Neural progenitor cell (in vitro differentiated cells): ENCODE data around the gene WDR12. TPM values are rescaled to one million over a fixed set of nuclear protein-coding genes. Genes with fewer than 3 reads are reported as not detected.
A peak's percentile ranks its signal among the peaks of the same experiment; 100 is the strongest.

Experiments
- DNase-seq: peaks from one replicate; pipeline ENCODE4 v3.0.0-alpha.2; 2016; ENCODE audit warnings: low spot score
- H2AFZ ChIP-seq: fragments of 200-600 bp; sonication (generic); replicated peaks from 2 replicates; pipeline ENCODE4 v1.6.1; 2016; ENCODE audit warnings: antibody characterized with exemption
- H3F3A ChIP-seq: fragments of 200-600 bp; sonication (generic); 2 replicates; pipeline ENCODE4 v1.6.1; 2016; ENCODE audit warnings: antibody characterized with exemption, low read depth
- H3K27ac ChIP-seq: fragments of 200-600 bp; sonication (generic); 2 replicates; pipeline ENCODE4 v1.5.1; 2016; ENCODE audit warnings: mild to moderate bottlenecking
- H3K27me3 ChIP-seq: fragments of 200-600 bp; sonication (generic); 2 replicates; pipeline ENCODE4 v1.6.1; 2016; ENCODE audit warnings: mild to moderate bottlenecking, moderate library complexity
- H3K36me3 ChIP-seq: fragments of 200-600 bp; sonication (generic); 2 replicates; pipeline ENCODE4 v1.5.1; 2016
- H3K4me1 ChIP-seq: fragments of 200-600 bp; sonication (generic); 2 replicates; pipeline ENCODE4 v1.6.1; 2016; ENCODE audit warnings: mixed run types
- H3K4me2 ChIP-seq: fragments of 200-600 bp; sonication (generic); 2 replicates; pipeline ENCODE4 v1.6.1; 2016
- H3K4me3 ChIP-seq: fragments of 200-600 bp; sonication (generic); 2 replicates; pipeline ENCODE4 v1.5.1; 2016
- H3K79me2 ChIP-seq: fragments of 200-600 bp; sonication (generic); 2 replicates; pipeline ENCODE4 v1.6.1; 2016; ENCODE audit warnings: low read depth
- H3K9ac ChIP-seq: fragments of 200-600 bp; sonication (generic); 2 replicates; pipeline ENCODE4 v1.6.1; 2016
- H3K9me3 ChIP-seq: fragments of 200-600 bp; sonication (generic); 2 replicates; pipeline ENCODE4 v1.5.1; 2016; ENCODE audit warnings: low read depth
- H4K20me1 ChIP-seq: fragments of 200-600 bp; sonication (generic); 2 replicates; pipeline ENCODE4 v1.6.1; 2016; ENCODE audit warnings: low read depth
- H3K27ac Mint-ChIP-seq: 3 replicates; pipeline ENCODE4 v1.8.0; 2021; ENCODE audit warnings: mixed read lengths
- H3K27me3 Mint-ChIP-seq: 2 replicates; pipeline ENCODE4 v1.8.0; 2022; ENCODE audit warnings: low read depth, mild to moderate bottlenecking, inconsistent platforms, moderate library complexity, mixed read lengths; ENCODE audit not compliant: insufficient read depth
- H3K36me3 Mint-ChIP-seq: 3 replicates; pipeline ENCODE4 v1.8.0; 2021; ENCODE audit warnings: mixed read lengths
- H3K4me1 Mint-ChIP-seq: 3 replicates; pipeline ENCODE4 v1.8.0; 2021; ENCODE audit warnings: mixed read lengths
- H3K4me3 Mint-ChIP-seq: 3 replicates; pipeline ENCODE4 v1.8.0; 2021; ENCODE audit warnings: mild to moderate bottlenecking, moderate library complexity, mixed read lengths
- H3K9me3 Mint-ChIP-seq: 3 replicates; pipeline ENCODE4 v1.8.0; 2020; ENCODE audit warnings: mixed read lengths
- EZH2 ChIP-seq: fragments of 200-600 bp; sonication (generic); IDR thresholded peaks from 2 replicates; pipeline ENCODE4 v1.6.1; 2017; ENCODE audit warnings: antibody characterized with exemption, mild to moderate bottlenecking, moderate library complexity
- EZH2phosphoT487 ChIP-seq: fragments of 200-600 bp; sonication (generic); IDR thresholded peaks from 2 replicates; pipeline ENCODE4 v1.6.1; 2017; ENCODE audit warnings: antibody characterized with exemption
- total RNA-seq: library from RNA; depleted of rRNA; stranded (reverse); fragments of >200 nt; gene quantifications from 2 replicates; pipeline ENCODE4 v1.2.3, GENCODE V29; 2015; ENCODE audit warnings: low replicate concordance
- TF ChIP-seq, protein P1 (sequence below): fragments of 200-600 bp; sonication (generic); IDR thresholded peaks from 2 replicates; pipeline ENCODE4 v1.5.1; 2017; ENCODE audit warnings: antibody characterized with exemption, mild to moderate bottlenecking

The WDR12 gene
- total RNA-seq, 1 donor from 2014 or later: 58.6 TPM

DNA sequence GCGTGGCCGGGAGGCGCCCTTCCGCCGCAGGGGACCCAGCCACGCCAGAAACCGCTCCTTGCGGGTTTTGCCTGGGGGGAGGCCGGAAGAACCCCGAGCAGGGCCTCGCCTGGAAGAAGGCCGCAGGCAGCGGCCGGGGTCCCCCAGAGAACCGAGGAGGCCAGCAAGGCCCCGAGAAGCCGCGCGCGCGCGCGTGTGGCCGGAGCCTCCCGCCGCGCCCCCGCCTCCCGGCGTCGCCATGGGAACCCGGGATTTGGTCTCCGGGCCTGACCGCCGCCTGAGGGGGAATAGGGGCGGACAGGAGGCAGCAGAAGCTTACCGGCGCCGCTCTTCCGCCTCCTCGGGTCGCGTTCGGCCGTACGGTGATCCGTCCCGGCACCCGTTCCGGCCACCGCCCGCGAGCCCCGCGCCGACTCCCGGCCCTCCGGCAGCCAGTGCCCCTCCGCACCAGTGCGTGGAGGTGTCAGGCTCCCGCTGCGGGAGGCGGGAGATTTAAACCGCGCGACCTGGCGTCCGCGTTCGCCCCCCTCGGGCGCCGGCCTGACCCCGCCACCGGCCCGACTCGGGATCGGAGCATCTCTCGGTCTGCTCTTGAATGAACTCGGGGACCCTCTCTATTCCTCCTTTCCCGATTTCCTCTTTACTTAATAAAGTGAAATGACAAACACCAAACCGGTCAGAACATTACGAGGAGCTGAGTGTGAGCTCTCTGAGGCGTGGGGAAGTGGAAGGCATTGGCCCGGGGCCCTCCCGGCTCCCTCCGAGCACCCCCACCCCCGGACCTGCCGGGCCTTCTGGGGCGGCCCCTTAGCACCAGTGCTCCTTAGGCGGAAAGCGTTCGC is 40.0 kb downstream of the WDR12 start, which contains the start of gene ICA1L:
Gene ICA1L, minus strand, starts transcription at position 467 of the 842 bp plus-strand sequence. CDS start 42,757 bp downstream, outside the sequence.
- Mint-ChIP-seq H3K4me1 (peaks cover 11% of the 10 kb centered on the region), H3K27ac (peak within 1 kb of the TSS; percentile 91), H3K36me3 (no peaks in the 10 kb centered on the region), H3K27me3 (peaks cover 6% of the 10 kb centered on the region), H3K4me3 (peak within 1 kb of the TSS; percentile 96), H3K9me3 (no peaks in the 10 kb centered on the region)
- Histone ChIP-seq H4K20me1 (no peaks in the 10 kb centered on the region), H3K9ac (no peak within 1 kb of the TSS), H3F3A (peaks cover 40% of the 10 kb centered on the region), H3K79me2 (no peaks in the 10 kb centered on the region), H3K9me3 (no peaks in the 10 kb centered on the region), H3K4me3 (peak within 1 kb of the TSS; percentile 78), H3K36me3 (no peaks in the 10 kb centered on the region), H3K27ac (no peak within 1 kb of the TSS), H2AFZ (peak within 1 kb of the TSS; percentile 97), H3K27me3 (peaks cover 10% of the 10 kb centered on the region), H3K4me1 (no peaks in the 10 kb centered on the region), H3K4me2 (peak within 1 kb of the TSS; percentile 84)
- TF ChIP-seq EZH2 (no peak), EZH2phosphoT487 (no peak)
- TF ChIP-seq, protein P1, sequence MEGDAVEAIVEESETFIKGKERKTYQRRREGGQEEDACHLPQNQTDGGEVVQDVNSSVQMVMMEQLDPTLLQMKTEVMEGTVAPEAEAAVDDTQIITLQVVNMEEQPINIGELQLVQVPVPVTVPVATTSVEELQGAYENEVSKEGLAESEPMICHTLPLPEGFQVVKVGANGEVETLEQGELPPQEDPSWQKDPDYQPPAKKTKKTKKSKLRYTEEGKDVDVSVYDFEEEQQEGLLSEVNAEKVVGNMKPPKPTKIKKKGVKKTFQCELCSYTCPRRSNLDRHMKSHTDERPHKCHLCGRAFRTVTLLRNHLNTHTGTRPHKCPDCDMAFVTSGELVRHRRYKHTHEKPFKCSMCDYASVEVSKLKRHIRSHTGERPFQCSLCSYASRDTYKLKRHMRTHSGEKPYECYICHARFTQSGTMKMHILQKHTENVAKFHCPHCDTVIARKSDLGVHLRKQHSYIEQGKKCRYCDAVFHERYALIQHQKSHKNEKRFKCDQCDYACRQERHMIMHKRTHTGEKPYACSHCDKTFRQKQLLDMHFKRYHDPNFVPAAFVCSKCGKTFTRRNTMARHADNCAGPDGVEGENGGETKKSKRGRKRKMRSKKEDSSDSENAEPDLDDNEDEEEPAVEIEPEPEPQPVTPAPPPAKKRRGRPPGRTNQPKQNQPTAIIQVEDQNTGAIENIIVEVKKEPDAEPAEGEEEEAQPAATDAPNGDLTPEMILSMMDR: no peak
- DNase-seq: peak; percentile 95

- H3K36me3 ChIP-seq: no peaks in the 10 kb centered on the region
- H3K9me3 ChIP-seq: no peaks in the 10 kb centered on the region
- peaks cover 40% of the 10 kb centered on the region for H3F3A ChIP-seq
- H3K4me3 Mint-ChIP-seq: peak overlapping the region; percentile 96
- no peak overlapping the region for H3K9ac ChIP-seq
- TF ChIP-seq EZH2phosphoT487 (no peak), EZH2 (no peak)
- TF ChIP-seq, protein P1: peak; percentile 60
- no peaks in the 10 kb centered on the region for H3K36me3 Mint-ChIP-seq
- H3K79me2 ChIP-seq: no peaks in the 10 kb centered on the region
- peak overlapping the region; percentile 84 for H3K4me2 ChIP-seq
- H3K27ac ChIP-seq: no peak overlapping the region
- no peaks in the 10 kb centered on the region for H3K9me3 Mint-ChIP-seq
- peaks cover 11% of the 10 kb centered on the region for H3K4me1 Mint-ChIP-seq
- peak overlapping the region; percentile 91 for H3K27ac Mint-ChIP-seq
- peaks cover 6% of the 10 kb centered on the region for H3K27me3 Mint-ChIP-seq
- peak overlapping the region; percentile 78 for H3K4me3 ChIP-seq
- DNase-seq: peak; percentile 61
- H3K4me1 ChIP-seq: no peaks in the 10 kb centered on the region
- H4K20me1 ChIP-seq: no peaks in the 10 kb centered on the region
- H3K27me3 ChIP-seq: peaks cover 10% of the 10 kb centered on the region
- peak overlapping the region; percentile 97 for H2AFZ ChIP-seq
Measured at GRCh38 chr2:202870431-202871299, 40.8 kb downstream of the WDR12 start.

DNA sequence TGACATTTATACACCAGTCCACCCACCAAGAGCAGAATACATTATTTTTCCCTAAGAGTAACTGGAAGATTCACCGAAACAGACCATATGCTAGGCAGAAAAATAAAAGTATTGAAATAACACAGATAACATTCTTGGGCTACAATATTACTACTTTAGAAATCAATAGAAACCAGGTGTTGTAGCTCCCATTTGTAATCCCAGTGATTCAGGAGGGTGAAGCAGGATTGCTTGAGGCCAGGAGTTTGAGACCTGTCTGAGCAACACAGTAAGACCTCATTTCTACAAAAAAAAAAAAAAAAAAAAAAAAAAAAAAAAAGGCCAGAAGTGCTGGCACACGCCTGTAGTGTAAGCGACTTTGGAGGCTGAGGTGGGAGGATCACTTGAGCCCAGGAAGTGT is 49.5 kb downstream of the WDR12 start:
- H2AFZ ChIP-seq: no peak overlapping the region
- no peaks in the 10 kb centered on the region for H4K20me1 ChIP-seq
- DNase-seq: no peak
- no peaks in the 10 kb centered on the region for H3K36me3 ChIP-seq
- no peaks in the 10 kb centered on the region for H3K9me3 ChIP-seq
- H3K27me3 ChIP-seq: no peaks in the 10 kb centered on the region
- no peaks in the 10 kb centered on the region for H3K4me1 Mint-ChIP-seq
- H3K4me3 ChIP-seq: no peak overlapping the region
- peaks cover 2% of the 10 kb centered on the region for H3K36me3 Mint-ChIP-seq
- no peaks in the 10 kb centered on the region for H3K27me3 Mint-ChIP-seq
- no peaks in the 10 kb centered on the region for H3F3A ChIP-seq
- no peak overlapping the region for H3K4me2 ChIP-seq
- TF ChIP-seq, protein P1: no peak
- no peak overlapping the region for H3K4me3 Mint-ChIP-seq
- no peak overlapping the region for H3K27ac Mint-ChIP-seq
- no peak overlapping the region for H3K9ac ChIP-seq
- no peak overlapping the region for H3K27ac ChIP-seq
- H3K79me2 ChIP-seq: no peaks in the 10 kb centered on the region
- H3K4me1 ChIP-seq: no peaks in the 10 kb centered on the region
- H3K9me3 Mint-ChIP-seq: peaks cover 8% of the 10 kb centered on the region
